A549 (cell line): ENCODE measurements around the gene RBM6. TPM values are rescaled to one million over a fixed set of nuclear protein-coding genes. Genes with fewer than 3 reads are reported as not detected.

Experiments
- ATAC-seq, 2 experiments: fragments of 200-7000 bp in 1 of 2; fragments of >200 bp in 1 of 2; cut with Nextera tagmentation in 1 of 2; cut with Tn5 transposase in 1 of 2; 3 replicates each; pipeline versions ENCODE4 v1.8.0 to v1.9.1; 2018 to 2020; ENCODE audit warnings: mild to moderate bottlenecking in 1 of 2, moderate library complexity in 1 of 2
- CTCF ChIA-PET: fragments of 300-600 bp; sonication (Branson Sonifier 250); formaldehyde crosslinking; extraction: SDS; loops from one replicate; lab custom pipeline; 2021; ENCODE audit warnings: antibody characterized with exemption, inconsistent platforms; lab: Yijun Ruan, JAX
- POLR2A ChIA-PET: fragments of 350-600 bp; formaldehyde crosslinking; extraction: SDS; loops from one replicate; lab custom pipeline; 2021; ENCODE audit warnings: antibody characterized with exemption, inconsistent platforms; lab: Yijun Ruan, JAX
- DNase-seq, 2 experiments: peaks; one replicate each; pipeline versions ENCODE4 v3.0.0 to v3.0.0-alpha.2; 2011 to 2016; ENCODE audit warnings: low read depth in 1 of 2, low spot score in 1 of 2
- FAIRE-seq: peaks from 2 replicates; lab custom pipeline; 2011; peaks lifted over from hg19 to GRCh38; lab: Jason Lieb, UNC
- H3K27ac ChIP-seq, 2 experiments: fragments of >200 bp; sonication (Bioruptor Twin); formaldehyde crosslinking; 3 replicates each; pipeline ENCODE4 v1.5.1; 2016 to 2017
- H3K4me1 ChIP-seq: fragments of >200 bp; sonication (Bioruptor Twin); formaldehyde crosslinking; 3 replicates; pipeline ENCODE4 v1.6.1; 2016
- H3K4me2 ChIP-seq: fragments of >200 bp; sonication (Bioruptor Twin); formaldehyde crosslinking; 3 replicates; pipeline ENCODE4 v1.6.1; 2016
- H3K4me3 ChIP-seq: fragments of >200 bp; sonication (Bioruptor Twin); formaldehyde crosslinking; 3 replicates; pipeline ENCODE4 v1.5.1; 2016
- H3K9me3 ChIP-seq: fragments of >200 bp; sonication (Bioruptor Twin); formaldehyde crosslinking; 3 replicates; pipeline ENCODE4 v1.6.1; 2016
- CBX2 ChIP-seq: fragments of 200-600 bp; sonication (generic); IDR thresholded peaks from 2 replicates; pipeline ENCODE4 v1.6.1; 2016; ENCODE audit warnings: low read depth, mild to moderate bottlenecking, borderline replicate concordance
- CBX8 ChIP-seq: fragments of 200-600 bp; sonication (generic); IDR thresholded peaks from 2 replicates; pipeline ENCODE4 v1.6.1; 2016
- CHD4 ChIP-seq: fragments of 200-600 bp; sonication (generic); IDR thresholded peaks from 2 replicates; pipeline ENCODE4 v1.6.1; 2016; ENCODE audit warnings: antibody characterized with exemption, mild to moderate bottlenecking, borderline replicate concordance
- E2F6 ChIP-seq: IDR thresholded peaks from 2 replicates; pipeline ENCODE4 v1.6.1; 2012; ENCODE audit warnings: low read depth, borderline replicate concordance
- EHF ChIP-seq: fragments of 250-450 bp; sonication (Bioruptor Pico); IDR thresholded peaks from 2 replicates; pipeline ENCODE4 v1.5.0; 2020; ENCODE audit warnings: mild to moderate bottlenecking
- EHMT2 ChIP-seq: fragments of 200-600 bp; sonication (generic); IDR thresholded peaks from 2 replicates; pipeline ENCODE4 v1.6.1; 2016; ENCODE audit warnings: antibody characterized with exemption, low read depth, mild to moderate bottlenecking, moderate library complexity
- ELK1 ChIP-seq: fragments of 150-350 bp; IDR thresholded peaks from 2 replicates; pipeline ENCODE4 v1.6.1; 2014; ENCODE audit warnings: low read depth, mild to moderate bottlenecking, low read length
- ESRRA ChIP-seq: fragments of 150-350 bp; IDR thresholded peaks from 2 replicates; pipeline ENCODE4 v1.6.1; 2014; ENCODE audit warnings: mild to moderate bottlenecking, low read length, borderline replicate concordance
- FOSL2 ChIP-seq, 2 experiments: fragments of 450-650 bp in 1 of 2; fragments of >200 bp in 1 of 2; sonication (Bioruptor Twin) in 1 of 2; formaldehyde crosslinking; IDR thresholded peaks; 2 replicates each; pipeline versions ENCODE4 v1.5.0 to v1.6.1; 2016 to 2020; ENCODE audit warnings: mild to moderate bottlenecking in 1 of 2, moderate library complexity in 1 of 2
- FOXS1 ChIP-seq: fragments of 250-450 bp; sonication (Bioruptor Pico); IDR thresholded peaks from 2 replicates; pipeline ENCODE4 v1.5.0; 2020; ENCODE audit warnings: mild to moderate bottlenecking, moderate library complexity
- HDAC2 ChIP-seq: fragments of 200-600 bp; sonication (generic); IDR thresholded peaks from 2 replicates; pipeline ENCODE4 v1.6.1; 2016
- HES2 ChIP-seq: fragments of >200 bp; sonication (Bioruptor Twin); formaldehyde crosslinking; IDR thresholded peaks from 2 replicates; pipeline ENCODE4 v1.6.1; 2016
- HOXB5 ChIP-seq: fragments of 250-450 bp; sonication (Bioruptor Pico); IDR thresholded peaks from 2 replicates; pipeline ENCODE4 v1.5.0; 2020; ENCODE audit warnings: mild to moderate bottlenecking, moderate library complexity
- JUN ChIP-seq, 2 experiments: fragments of >200 bp; sonication (Bioruptor Twin); formaldehyde crosslinking; IDR thresholded peaks; 2 replicates in 1 of 2; 3 replicates in 1 of 2; pipeline ENCODE4 v1.6.1; 2016 to 2017
- KDM1A ChIP-seq: fragments of 200-600 bp; sonication (generic); IDR thresholded peaks from 2 replicates; pipeline ENCODE4 v1.6.1; 2016; ENCODE audit warnings: low read depth, mild to moderate bottlenecking
- MAX ChIP-seq: IDR thresholded peaks from 2 replicates; pipeline ENCODE4 v1.6.1; 2012
- MAZ ChIP-seq: fragments of 150-350 bp; IDR thresholded peaks from 2 replicates; pipeline ENCODE4 v1.6.1; 2014; ENCODE audit warnings: antibody characterized with exemption, low read depth, low read length, borderline replicate concordance
- MYC ChIP-seq: IDR thresholded peaks from 2 replicates; pipeline ENCODE4 v1.6.1; 2012; ENCODE audit warnings: mild to moderate bottlenecking, inconsistent platforms, low read length, improper control_type of control experiment, borderline replicate concordance
- NFE2L2 ChIP-seq: fragments of 150-350 bp; conservative IDR thresholded peaks from 2 replicates; pipeline ENCODE4 v1.6.1; 2014; ENCODE audit warnings: low read length
- PBX3 ChIP-seq: IDR thresholded peaks from 2 replicates; pipeline ENCODE4 v1.6.1; 2012
- RAD21 ChIP-seq, 2 experiments: fragments of >200 bp in 1 of 2; sonication (Bioruptor Twin) in 1 of 2; formaldehyde crosslinking in 1 of 2; IDR thresholded peaks in 1 of 2; conservative IDR thresholded peaks in 1 of 2; 2 replicates in 1 of 2; 3 replicates in 1 of 2; pipeline ENCODE4 v1.6.1; 2012 to 2018; ENCODE audit warnings: inconsistent platforms in 1 of 2
- RARB ChIP-seq: fragments of 250-450 bp; sonication (Bioruptor Pico); IDR thresholded peaks from 2 replicates; pipeline ENCODE4 v1.8.0; 2021; ENCODE audit warnings: mild to moderate bottlenecking, moderate library complexity
- RCOR1 ChIP-seq: fragments of 150-350 bp; IDR thresholded peaks from 2 replicates; pipeline ENCODE4 v1.6.1; 2014; ENCODE audit warnings: antibody characterized with exemption, low read length, low read depth
- RFX5 ChIP-seq: fragments of 450-650 bp; IDR thresholded peaks from 2 replicates; pipeline ENCODE4 v1.7.1; 2014; ENCODE audit warnings: antibody characterized with exemption, mild to moderate bottlenecking, moderate library complexity
- SMC3 ChIP-seq: fragments of >200 bp; sonication (Bioruptor Twin); formaldehyde crosslinking; IDR thresholded peaks from 3 replicates; pipeline ENCODE4 v1.6.1; 2018; ENCODE audit warnings: inconsistent platforms
- SREBF2 ChIP-seq: fragments of 450-650 bp; IDR thresholded peaks from 2 replicates; pipeline ENCODE4 v1.6.1; 2014; ENCODE audit warnings: mild to moderate bottlenecking, moderate library complexity
- TFCP2L1 ChIP-seq: fragments of 250-450 bp; sonication (Bioruptor Pico); IDR thresholded peaks from 2 replicates; pipeline ENCODE4 v1.5.0; 2021; ENCODE audit warnings: mild to moderate bottlenecking
- ZFP36 ChIP-seq: fragments of 450-650 bp; IDR thresholded peaks from 2 replicates; pipeline ENCODE4 v1.6.1; 2014; ENCODE audit warnings: borderline replicate concordance; ENCODE audit not compliant: partially characterized antibody
- WGBS: methylation state at CpG from one replicate; pipeline ENCODE4 v1.1.6; 2017; ENCODE audit errors: missing lambda C conversion rate; 5-methylcytosine and 5-hydroxymethylcytosine counted together
- polyA plus RNA-seq, 4 experiments: library from polyadenylated mRNA; depleted of rRNA in 3 of 4; stranded (reverse); fragments of >200 nt; fragmentation: RNase III in 1 of 4; extraction: RNeasy Plus Mini Kit Qiagen cat#74134 plus additional on column Dnase treatment in 1 of 4; gene quantifications; 2 replicates in 3 of 4; 3 replicates in 1 of 4; pipeline ENCODE4 v1.2.3, GENCODE V29; 2011 to 2017

Gene RBM6
- polyA plus RNA-seq, 2 of the 4 experiments (the other 2 are of a cell fraction), result 40.4 to 44.2 TPM

- FAIRE-seq, result no peak
- H3K4me3 ChIP-seq, result no peak overlapping the region
- no peak overlapping the region for H3K27ac ChIP-seq
- no peaks in the 10 kb centered on the region for H3K9me3 ChIP-seq
- ATAC-seq, result no peak
- no peak for DNase-seq
- TF ChIP-seq ESRRA, result no peak
- TF ChIP-seq MAZ, result no peak
- TF ChIP-seq HOXB5 (CRISPR knock-in tag), result no peak
- no peak for TF ChIP-seq MAX
- no peak for TF ChIP-seq SMC3
- no peak for TF ChIP-seq NFE2L2
- no peak for TF ChIP-seq EHF (CRISPR knock-in tag)
- TF ChIP-seq ZFP36, result no peak
- no peak for TF ChIP-seq HES2
- TF ChIP-seq CBX2, result no peak
- TF ChIP-seq CHD4, result no peak
- no peak for TF ChIP-seq JUN (IDR thresholded peaks at IDR 0.05)
- no peak for TF ChIP-seq SREBF2
- TF ChIP-seq EHMT2, result no peak
- TF ChIP-seq TFCP2L1 (CRISPR knock-in tag), result no peak
- no peak for TF ChIP-seq HDAC2
- no peak for TF ChIP-seq FOXS1 (CRISPR knock-in tag)
- no peak for TF ChIP-seq PBX3
- no peak for TF ChIP-seq RCOR1
- TF ChIP-seq CBX8, result no peak
- TF ChIP-seq, all 56 proteins: peak for 0
- 87% methylated on average over 3 of the region's 3 CpGs for WGBS
- ChIA-PET POLR2A (no interaction called here), CTCF (interaction anchor here (0.7 kb wide), 3 partner anchors 8 to 321 kb away, joined by 3 to 5 read pairs (median 4); no protein-coding TSS in a partner anchor)
- H3K4me2 ChIP-seq, result no peak overlapping the region
- no peaks in the 10 kb centered on the region for H3K4me1 ChIP-seq
Measured at GRCh38 chr3:50003216-50003615, 63.3 kb downstream of the RBM6 start.

- H3K27ac ChIP-seq, result no peak overlapping the region
- no peak overlapping the region for H3K4me2 ChIP-seq
- TF ChIP-seq FOSL2 (IDR thresholded peaks at IDR 0.05) (no peak), FOSL2 (CRISPR knock-in tag; IDR thresholded peaks at IDR 0.05) (no peak), MYC (no peak), PBX3 (no peak), RAD21 (conservative IDR thresholded peaks at IDR 0.05 in 1 of 2, IDR thresholded peaks at IDR 0.05 in 1 of 2) (no peak), ELK1 (no peak), RFX5 (no peak), KDM1A (no peak), HES2 (no peak), ESRRA (no peak), RARB (CRISPR knock-in tag) (no peak), E2F6 (no peak), CBX2 (no peak)
- H3K4me3 ChIP-seq, result no peak overlapping the region
- ChIA-PET CTCF (interaction anchor here (0.7 kb wide), 1 partner anchor 9 kb away, joined by 4 read pairs; no protein-coding TSS in a partner anchor), POLR2A (no interaction called here)
- no peak for ATAC-seq
- no peaks in the 10 kb centered on the region for H3K9me3 ChIP-seq
- FAIRE-seq, result no peak
- WGBS, result 90% methylated on average over 1 of the region's 1 CpG
- H3K4me1 ChIP-seq, result no peaks in the 10 kb centered on the region
- DNase-seq, result no peak
Measured at GRCh38 chr3:50003824-50004223, 63.9 kb downstream of the RBM6 start.
